Measurements from ENCODE around the gene ZNF69. TPM values are rescaled to one million over a fixed set of nuclear protein-coding genes. Genes with fewer than 3 reads are reported as not detected.
"Not testable (repeated sequence)": the region's sequence is repeated elsewhere in the genome, so short reads cannot be mapped to it uniquely, and the experiment has no call there.

The ZNF69 gene
- total RNA-seq, 3 donors from 2014 or later, result 15.7 to 30.5 (median 23.4) TPM

GRCh38 chr19:11941361-11941887 is 53.8 kb downstream of the ZNF69 start:
- H3K4me3 ChIP-seq; ATAC-seq; DNase-seq; intact Hi-C loops (cut with DNase I, micrococcal nuclease); H3K4me1 ChIP-seq (ENCODE audit: low read depth): not testable (repeated sequence)
- H3K36me3 ChIP-seq (ENCODE audit: low read depth), result peaks cover 11% of the 10 kb centered on the region
- H3K9me3 ChIP-seq, result peaks cover 92% of the 10 kb centered on the region

- peaks cover 93% of the 10 kb centered on the region for H3K9me3 ChIP-seq
- no peak overlapping the region for H3K4me3 ChIP-seq
- DNase-seq (no peak), ATAC-seq (no peak)
- TF ChIP-seq CTCF (IDR thresholded peaks at IDR 0.05), result no peak
- intact Hi-C loops (cut with DNase I, micrococcal nuclease), result no loop called here
- H3K4me1 ChIP-seq (ENCODE audit: low read depth), result no peaks in the 10 kb centered on the region
- peaks cover 17% of the 10 kb centered on the region for H3K36me3 ChIP-seq (ENCODE audit: low read depth)
Measured at GRCh38 chr19:11942008-11942842, 54.6 kb downstream of the ZNF69 start.

GRCh38 chr19:11942843-11943108 is 55.2 kb downstream of the ZNF69 start:
- ATAC-seq (no peak), DNase-seq (no peak)
- no peak for TF ChIP-seq CTCF (IDR thresholded peaks at IDR 0.05)
- H3K4me1 ChIP-seq (ENCODE audit: low read depth), result no peaks in the 10 kb centered on the region
- peaks cover 23% of the 10 kb centered on the region for H3K36me3 ChIP-seq (ENCODE audit: low read depth)
- peaks cover 93% of the 10 kb centered on the region for H3K9me3 ChIP-seq
- no peak overlapping the region for H3K4me3 ChIP-seq
- intact Hi-C loops (cut with DNase I, micrococcal nuclease), result no loop called here

GRCh38 chr19:11944656-11945055 is 57.1 kb downstream of the ZNF69 start:
- DNase-seq (no peak), ATAC-seq (no peak)
- no peak for TF ChIP-seq CTCF (IDR thresholded peaks at IDR 0.05)
- Histone ChIP-seq H3K36me3 (ENCODE audit: low read depth) (peaks cover 41% of the 10 kb centered on the region), H3K4me1 (ENCODE audit: low read depth) (no peaks in the 10 kb centered on the region), H3K4me3 (no peak overlapping the region), H3K9me3 (peaks cover 100% of the 10 kb centered on the region)
- intact Hi-C loops (cut with DNase I, micrococcal nuclease), result no loop called here

- DNase-seq (no peak), ATAC-seq (no peak)
- no peaks in the 10 kb centered on the region for H3K4me1 ChIP-seq (ENCODE audit: low read depth)
- intact Hi-C loops (cut with DNase I, micrococcal nuclease), result no loop called here
- TF ChIP-seq CTCF (IDR thresholded peaks at IDR 0.05), result no peak
- H3K36me3 ChIP-seq (ENCODE audit: low read depth), result peaks cover 30% of the 10 kb centered on the region
- peaks cover 100% of the 10 kb centered on the region for H3K9me3 ChIP-seq
- no peak overlapping the region for H3K4me3 ChIP-seq
Measured at GRCh38 chr19:11948646-11949045, 61.1 kb downstream of the ZNF69 start.

GRCh38 chr19:11949201-11949600 is 61.6 kb downstream of the ZNF69 start:
- Histone ChIP-seq H3K4me3 (no peak overlapping the region), H3K9me3 (peaks cover 99% of the 10 kb centered on the region), H3K36me3 (ENCODE audit: low read depth) (peaks cover 30% of the 10 kb centered on the region), H3K4me1 (ENCODE audit: low read depth) (no peaks in the 10 kb centered on the region)
- no peak for DNase-seq
- no peak for TF ChIP-seq CTCF (IDR thresholded peaks at IDR 0.05)
- intact Hi-C loops (cut with DNase I, micrococcal nuclease), result no loop called here
- ATAC-seq, result no peak

- ATAC-seq; intact Hi-C loops (cut with DNase I, micrococcal nuclease); DNase-seq; H3K4me1 ChIP-seq (ENCODE audit: low read depth); H3K4me3 ChIP-seq: not testable (repeated sequence)
- Histone ChIP-seq H3K9me3 (peaks cover 99% of the 10 kb centered on the region), H3K36me3 (ENCODE audit: low read depth) (peaks cover 30% of the 10 kb centered on the region)
Measured at GRCh38 chr19:11949614-11950080, 62.1 kb downstream of the ZNF69 start.
